SK-N-SH (cell line): ENCODE results near the gene TTC28. TPM values are rescaled to one million over a fixed set of nuclear protein-coding genes. Genes with fewer than 3 reads are reported as not detected.
A peak's percentile ranks its signal among the peaks of the same experiment; 100 is the strongest.

Experiments used
- CTCF ChIA-PET: fragments of 300-600, 350-600 bp; formaldehyde crosslinking; extraction: SDS; loops from one replicate; lab custom pipeline; 2021; lab: Yijun Ruan, JAX
- POLR2A ChIA-PET: fragments of 350-600 bp; sonication (Branson Sonifier 250); formaldehyde crosslinking; extraction: SDS; loops from one replicate; lab custom pipeline; 2020; ENCODE audit warnings: antibody characterized with exemption, inconsistent platforms; lab: Yijun Ruan, JAX
- DNase-seq: peaks from one replicate; pipeline ENCODE4 v3.0.0; 2012
- H2AFZ ChIP-seq: fragments of 200-600 bp; sonication (generic); 2 replicates; pipeline ENCODE4 v1.8.1; 2016; ENCODE audit warnings: antibody characterized with exemption, mild to moderate bottlenecking, low read depth
- H3F3A ChIP-seq: fragments of 200-600 bp; sonication (generic); replicated peaks from 2 replicates; pipeline ENCODE3; 2016; ENCODE audit warnings: antibody characterized with exemption, mild to moderate bottlenecking; ENCODE audit not compliant: insufficient read depth
- H3K27ac ChIP-seq, 2 experiments: fragments of 200-500 bp in 1 of 2; fragments of 200-600 bp in 1 of 2; sonication (Bioruptor generic) in 1 of 2; sonication (generic), shearing (Covaris generic) in 1 of 2; 2 replicates each; pipeline versions ENCODE4 v1.5.1 to v1.6.1; 2014 to 2016; ENCODE audit warnings: low read depth in 2 of 2, inconsistent platforms in 1 of 2, low read length in 1 of 2, mild to moderate bottlenecking in 1 of 2, mixed read lengths in 1 of 2
- H3K27me3 ChIP-seq: fragments of 200-600 bp; sonication (generic), shearing (Covaris generic); 2 replicates; pipeline ENCODE4 v1.6.1; 2016; ENCODE audit warnings: mixed run types; ENCODE audit not compliant: insufficient read depth
- H3K36me3 ChIP-seq, 2 experiments: fragments of 200-500 bp in 1 of 2; fragments of 200-600 bp in 1 of 2; sonication (Bioruptor generic) in 1 of 2; sonication (generic) in 1 of 2; replicated peaks in 1 of 2; 2 replicates each; pipeline versions ENCODE3 to v1.5.1; 2014 to 2016; ENCODE audit warnings: low read length in 1 of 2, mild to moderate bottlenecking in 1 of 2; ENCODE audit not compliant: insufficient read depth in 2 of 2, control insufficient read depth in 1 of 2
- H3K4me1 ChIP-seq, 2 experiments: fragments of 200-500 bp in 1 of 2; fragments of 200-600 bp in 1 of 2; sonication (Bioruptor generic) in 1 of 2; sonication (generic), shearing (Covaris generic) in 1 of 2; 2 replicates each; pipeline versions ENCODE4 v1.5.1 to v1.6.1; 2014 to 2016; ENCODE audit warnings: low read depth in 1 of 2, low read length in 1 of 2, mixed run types in 1 of 2; ENCODE audit not compliant: insufficient read depth in 2 of 2, control insufficient read depth in 1 of 2
- H3K4me2 ChIP-seq: fragments of 200-600 bp; sonication (generic), shearing (Covaris generic); 2 replicates; pipeline ENCODE4 v1.6.1; 2017; ENCODE audit warnings: mixed run types
- H3K4me3 ChIP-seq, 2 experiments: fragments of 200-500 bp in 1 of 2; fragments of 200-600 bp in 1 of 2; sonication (Bioruptor generic) in 1 of 2; sonication (generic), shearing (Covaris generic) in 1 of 2; 2 replicates each; pipeline versions ENCODE4 v1.5.1 to v1.8.1; 2014 to 2016; ENCODE audit warnings: low read depth in 2 of 2, inconsistent platforms in 1 of 2, low read length in 1 of 2, mild to moderate bottlenecking in 1 of 2, mixed read lengths in 1 of 2, moderate library complexity in 1 of 2
- H3K79me2 ChIP-seq: fragments of 200-600 bp; sonication (generic); 2 replicates; pipeline ENCODE4 v1.8.1; 2017; ENCODE audit warnings: mild to moderate bottlenecking; ENCODE audit not compliant: insufficient read depth
- H3K9ac ChIP-seq: fragments of 200-600 bp; sonication (generic); 2 replicates; pipeline ENCODE4 v1.6.1; 2017; ENCODE audit warnings: mixed run types
- H3K9me2 ChIP-seq: fragments of 200-600 bp; sonication (generic); 2 replicates; pipeline ENCODE4 v1.6.1; 2017; ENCODE audit warnings: mixed run types
- H3K9me3 ChIP-seq: fragments of 200-600 bp; sonication (generic); 2 replicates; pipeline ENCODE4 v1.6.1; 2017; ENCODE audit warnings: mixed run types, mild to moderate bottlenecking, moderate library complexity
- H4K20me1 ChIP-seq: fragments of 200-600 bp; sonication (generic); 2 replicates; pipeline ENCODE4 v1.6.1; 2017; ENCODE audit warnings: mild to moderate bottlenecking, mixed run types; ENCODE audit not compliant: insufficient read depth
- EP300 ChIP-seq, 2 experiments: IDR thresholded peaks; 2 replicates each; pipeline versions ENCODE4 v1.4.0 to v1.6.1; 2012; ENCODE audit warnings: borderline replicate concordance in 1 of 2, low read depth in 1 of 2, low read length in 1 of 2
- FOSL2 ChIP-seq: IDR thresholded peaks from 2 replicates; pipeline ENCODE4 v1.4.0; 2012; ENCODE audit warnings: low read depth, mild to moderate bottlenecking, moderate library complexity, borderline replicate concordance
- GABPA ChIP-seq: IDR thresholded peaks from 2 replicates; pipeline ENCODE4 v1.4.0; 2012; ENCODE audit warnings: low read depth, mild to moderate bottlenecking
- GATA2 ChIP-seq: sonication (generic); formaldehyde crosslinking; IDR thresholded peaks from 2 replicates; pipeline ENCODE4 v1.5.0; 2020; ENCODE audit warnings: mild to moderate bottlenecking, missing genetic modification reagents
- IRF3 ChIP-seq: fragments of 150-350 bp; IDR thresholded peaks from 2 replicates; pipeline ENCODE4 v1.6.1; 2016; ENCODE audit warnings: mild to moderate bottlenecking, low read depth, low read length
- JUND ChIP-seq: IDR thresholded peaks from 2 replicates; pipeline ENCODE4 v1.4.0; 2012
- MAX ChIP-seq: IDR thresholded peaks from 2 replicates; pipeline ENCODE4 v1.4.0; 2012; ENCODE audit warnings: low read depth
- MEF2A ChIP-seq: IDR thresholded peaks from 2 replicates; pipeline ENCODE4 v1.4.0; 2012; ENCODE audit warnings: low read depth, borderline replicate concordance
- NRF1 ChIP-seq: IDR thresholded peaks from 2 replicates; pipeline ENCODE4 v1.6.1; 2012; ENCODE audit warnings: low read depth, mild to moderate bottlenecking, low read length
- RAD21 ChIP-seq: IDR thresholded peaks from 2 replicates; pipeline ENCODE4 v1.6.1; 2012; ENCODE audit warnings: mild to moderate bottlenecking, low read length
- RCOR1 ChIP-seq: fragments of 150-350 bp; IDR thresholded peaks from 2 replicates; pipeline ENCODE4 v1.6.1; 2017; ENCODE audit warnings: antibody characterized with exemption, low read length
- REST ChIP-seq: IDR thresholded peaks from 2 replicates; pipeline ENCODE4 v1.6.1; 2012; ENCODE audit warnings: mild to moderate bottlenecking, low read depth, low read length, moderate library complexity
- RFX5 ChIP-seq: IDR thresholded peaks from 2 replicates; pipeline ENCODE4 v1.6.1; 2012; ENCODE audit warnings: mild to moderate bottlenecking, improper control_type of control experiment, low read length
- RXRA ChIP-seq: IDR thresholded peaks from 2 replicates; pipeline ENCODE4 v1.4.0; 2012; ENCODE audit warnings: low read depth, mild to moderate bottlenecking, borderline replicate concordance
- TAF1 ChIP-seq: IDR thresholded peaks from 2 replicates; pipeline ENCODE4 v1.6.1; 2012; ENCODE audit warnings: low read depth, mild to moderate bottlenecking, low read length, moderate library complexity, borderline replicate concordance
- TEAD4 ChIP-seq: IDR thresholded peaks from 2 replicates; pipeline ENCODE4 v1.4.0; 2012; ENCODE audit warnings: mild to moderate bottlenecking, borderline replicate concordance; ENCODE audit not compliant: insufficient read depth
- USF1 ChIP-seq: IDR thresholded peaks from 2 replicates; pipeline ENCODE4 v1.4.0; 2012; ENCODE audit warnings: low read depth, borderline replicate concordance
- ZBTB33 ChIP-seq: IDR thresholded peaks from 2 replicates; pipeline ENCODE4 v1.4.0; 2012; ENCODE audit warnings: low read depth, borderline replicate concordance
- whole genome bisulfite sequencing: methylation state at CpG from one replicate; pipeline ENCODE4 v1.1.6; 2017; ENCODE audit warnings: low lambda C conversion rate; 5-methylcytosine and 5-hydroxymethylcytosine counted together
- polyA plus RNA-seq, 3 experiments: library from polyadenylated mRNA; depleted of rRNA; stranded (reverse); fragments of >200 nt; gene quantifications; 2 replicates each; pipeline ENCODE4 v1.2.3, GENCODE V29; 2012

TTC28 gene
- polyA plus RNA-seq, 1 of the 3 experiments (the other 2 are of a cell fraction), result 5.9 TPM

GRCh38 chr22:28013611-28014010, 666.0 kb downstream of the TTC28 start:
- Histone ChIP-seq H3K9ac (no peak overlapping the region), H3K9me3 (no peaks in the 10 kb centered on the region), H3K4me3 (no peak overlapping the region), H4K20me1 (no peaks in the 10 kb centered on the region; the same call in 1 of the 2 replicates), H2AFZ (no peak overlapping the region), H3K9me2 (no peaks in the 10 kb centered on the region), H3K36me3 (no peaks in the 10 kb centered on the region), H3K27me3 (no peaks in the 10 kb centered on the region), H3K79me2 (no peaks in the 10 kb centered on the region), H3F3A (no peaks in the 10 kb centered on the region), H3K27ac (peak overlapping the region in 1 of 2 experiments; percentile 100; a peak in 2 of 4 replicates), H3K4me1 (peaks cover 0 to 69% of the 10 kb centered on the region in 2 experiments; a peak in 2 of 4 replicates), H3K4me2 (no peak overlapping the region)
- CTCF ChIA-PET, result interaction anchor here (1.0 to 32.5 kb wide), 3 partner anchors 18 to 129 kb away, joined by 3 to 630 read pairs (median 4); no protein-coding TSS in a partner anchor
- 92% methylated on average over 8 of the region's 12 CpGs for WGBS
- no peak for TF ChIP-seq JUND
- TF ChIP-seq USF1, result no peak
- TF ChIP-seq MAX, result no peak
- no peak for TF ChIP-seq EP300 (IDR thresholded peaks at IDR 0.05; ENCODE audit: borderline replicate concordance in 1 of 2, low read depth in 1 of 2, low read length in 1 of 2)
- TF ChIP-seq RAD21, result no peak
- no peak for TF ChIP-seq NRF1
- no peak for TF ChIP-seq TEAD4
- no peak for TF ChIP-seq GATA2 (CRISPR knock-in tag)
- TF ChIP-seq RFX5, result no peak
- TF ChIP-seq RCOR1, result no peak
- no peak for TF ChIP-seq FOSL2
- no peak for TF ChIP-seq RXRA
- no peak for TF ChIP-seq IRF3
- TF ChIP-seq TAF1, result no peak
- TF ChIP-seq MEF2A, result no peak
- no peak for TF ChIP-seq ZBTB33
- no peak for TF ChIP-seq GABPA
- TF ChIP-seq REST, result no peak
- POLR2A ChIA-PET, result no interaction called here
- DNase-seq, result no peak
